ENCODE measurements around the gene HCRTR1.

The HCRTR1 gene

GRCh38 chr1:31663622-31664452, 46.3 kb downstream of the HCRTR1 start:
- DNase-seq (ENCODE audit: insufficient read length, low spot score) (peak; percentile 86), FAIRE-seq (peak; percentile 84)

- DNase-seq (ENCODE audit: insufficient read length, low spot score) (no peak), FAIRE-seq (no peak)
Measured at GRCh38 chr1:31664528-31664927, 47.0 kb downstream of the HCRTR1 start.

GRCh38 chr1:31665234-31665878, 47.9 kb downstream of the HCRTR1 start:
- no peak for FAIRE-seq
- no peak for DNase-seq (ENCODE audit: insufficient read length, low spot score)

GRCh38 chr1:31666263-31666963, 48.9 kb downstream of the HCRTR1 start:
- FAIRE-seq (no peak), DNase-seq (ENCODE audit: insufficient read length, low spot score) (no peak)

GRCh38 chr1:31667065-31667785, 49.7 kb downstream of the HCRTR1 start:
- DNase-seq (ENCODE audit: insufficient read length, low spot score) (no peak), FAIRE-seq (no peak)

GRCh38 chr1:31668303-31668883, 50.9 kb downstream of the HCRTR1 start:
- FAIRE-seq (no peak), DNase-seq (ENCODE audit: insufficient read length, low spot score) (no peak)

- no peak for FAIRE-seq
Measured at GRCh38 chr1:31669433-31669785, 51.9 kb downstream of the HCRTR1 start.

GRCh38 chr1:31669786-31670592, 52.5 kb downstream of the HCRTR1 start:
- FAIRE-seq (no peak), DNase-seq (ENCODE audit: insufficient read length, low spot score) (no peak)

More at GRCh38 chr1:31669433-31669785, 51.9 kb downstream of the HCRTR1 start:
- DNase-seq (ENCODE audit: insufficient read length, low spot score) = no peak

- FAIRE-seq = no peak
Measured at GRCh38 chr1:31670593-31670964, 53.1 kb downstream of the HCRTR1 start.

GRCh38 chr1:31671147-31671546, 53.7 kb downstream of the HCRTR1 start:
- no peak for DNase-seq (ENCODE audit: insufficient read length, low spot score)
- no peak for FAIRE-seq

More at GRCh38 chr1:31670593-31670964, 53.1 kb downstream of the HCRTR1 start:
- no peak for DNase-seq (ENCODE audit: insufficient read length, low spot score)

- DNase-seq (ENCODE audit: insufficient read length, low spot score) = no peak
- no peak for FAIRE-seq
Measured at GRCh38 chr1:31671561-31672201, 54.2 kb downstream of the HCRTR1 start.

GRCh38 chr1:31672986-31673385, 55.5 kb downstream of the HCRTR1 start:
- DNase-seq (ENCODE audit: insufficient read length, low spot score) (no peak), FAIRE-seq (no peak)

GRCh38 chr1:31673433-31673832, 55.9 kb downstream of the HCRTR1 start:
- DNase-seq (ENCODE audit: insufficient read length, low spot score) = no peak
- FAIRE-seq = no peak

- DNase-seq (ENCODE audit: insufficient read length, low spot score) (no peak), FAIRE-seq (no peak)
Measured at GRCh38 chr1:31674626-31675025, 57.1 kb downstream of the HCRTR1 start.

- no peak for DNase-seq (ENCODE audit: insufficient read length, low spot score)
- FAIRE-seq = no peak
Measured at GRCh38 chr1:31675161-31675560, 57.7 kb downstream of the HCRTR1 start.

- FAIRE-seq = no peak
- no peak for DNase-seq (ENCODE audit: insufficient read length, low spot score)
Measured at GRCh38 chr1:31675756-31676155, 58.3 kb downstream of the HCRTR1 start.
